ENCODE measurements around the gene ARID1A.
"Not testable (repeated sequence)": the region's sequence is repeated elsewhere in the genome, so short reads cannot be mapped to it uniquely, and the experiment has no call there.

Gene ARID1A

GRCh38 chr1:26697978-26698849 is 2.4 kb downstream of the ARID1A start:
- peak; percentile 33 for DNase-seq

GRCh38 chr1:26700711-26701110 is 4.9 kb downstream of the ARID1A start:
- DNase-seq = no peak

DNA sequence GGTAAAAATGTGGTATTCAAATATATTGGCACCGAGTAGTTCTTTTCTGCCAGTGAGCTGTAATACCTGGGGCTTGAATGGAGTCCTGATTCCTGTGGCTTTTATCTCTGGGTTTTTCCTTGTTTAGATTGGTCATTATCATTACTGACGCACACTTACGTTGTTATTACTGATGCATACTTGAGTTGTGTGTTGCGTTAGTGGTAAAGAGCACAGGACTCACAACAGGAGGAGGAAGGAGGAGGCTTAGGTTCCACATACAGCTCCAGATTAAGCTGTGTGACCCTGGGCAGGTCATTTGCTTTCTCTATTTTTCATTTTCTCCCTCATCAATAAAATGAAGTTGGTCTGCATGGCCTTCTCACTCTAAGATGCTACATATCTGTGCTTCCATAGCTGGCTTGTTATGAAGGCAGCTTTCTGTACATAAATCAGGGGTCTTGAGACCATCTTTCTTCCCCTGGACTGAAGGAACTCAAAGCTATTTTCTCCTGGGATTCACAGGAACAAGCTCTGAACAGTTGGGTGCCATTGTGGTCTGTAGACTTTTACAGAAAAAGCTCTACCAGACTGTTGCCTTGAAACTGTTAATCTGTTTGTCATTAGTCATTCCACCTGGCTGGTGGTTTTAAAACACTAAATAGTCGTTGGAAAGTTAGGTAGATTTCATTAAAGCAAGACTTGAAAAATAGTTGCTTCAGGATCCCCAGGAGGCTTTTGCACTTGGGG is 5.6 kb downstream of the ARID1A start:
- DNase-seq = no peak

DNA sequence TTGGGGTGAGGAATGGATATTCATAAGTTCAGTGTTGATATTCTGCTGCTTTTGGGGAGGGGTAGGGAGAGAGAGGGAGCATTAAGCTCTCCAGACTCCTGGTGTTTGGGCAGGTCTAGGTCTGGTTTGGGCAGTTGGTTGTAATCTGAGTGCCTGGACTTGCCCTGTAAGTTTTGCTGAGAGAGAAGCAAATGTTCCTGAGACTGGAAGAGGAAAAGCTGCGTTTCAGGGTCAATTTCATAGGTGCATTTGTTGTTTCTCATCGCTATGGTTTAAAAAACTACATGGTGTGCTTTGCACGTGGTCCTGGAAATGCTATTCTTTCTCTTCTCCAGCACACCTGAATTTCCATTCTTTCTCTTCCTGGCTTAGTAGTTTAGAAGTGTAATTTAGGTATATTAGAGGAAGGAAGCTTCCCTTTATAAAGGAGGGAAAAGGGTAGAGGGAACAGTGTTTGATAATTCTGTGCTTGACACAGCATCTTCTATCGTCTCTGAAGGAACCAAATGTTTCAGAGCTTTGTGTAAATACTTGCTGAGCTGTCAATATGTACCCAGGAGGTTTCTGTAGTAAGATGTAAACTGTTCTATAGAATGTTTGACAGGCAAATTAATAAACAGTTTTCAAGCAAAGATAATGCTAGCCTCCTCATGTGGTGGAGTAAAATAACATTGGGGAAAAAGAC is 6.3 kb downstream of the ARID1A start:
- no peak for DNase-seq

DNA sequence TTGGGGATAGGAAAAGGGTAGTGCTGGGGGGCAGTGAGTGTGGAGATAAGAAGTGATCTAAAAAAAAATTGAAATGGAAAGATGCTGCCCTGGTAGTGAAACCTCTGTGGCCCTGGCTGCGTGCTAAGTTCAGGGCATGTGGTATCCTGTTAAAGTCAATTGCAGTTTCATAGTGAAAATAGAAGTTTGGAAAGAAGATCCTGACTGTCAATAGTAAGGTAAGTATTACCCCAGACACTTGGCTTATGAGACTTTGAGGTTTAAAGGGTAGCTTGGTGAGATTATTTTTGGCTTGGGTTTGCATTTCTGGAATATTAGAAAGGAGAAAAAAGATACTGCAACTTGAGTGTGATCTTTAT is 6.8 kb downstream of the ARID1A start:
- no peak for DNase-seq

DNA sequence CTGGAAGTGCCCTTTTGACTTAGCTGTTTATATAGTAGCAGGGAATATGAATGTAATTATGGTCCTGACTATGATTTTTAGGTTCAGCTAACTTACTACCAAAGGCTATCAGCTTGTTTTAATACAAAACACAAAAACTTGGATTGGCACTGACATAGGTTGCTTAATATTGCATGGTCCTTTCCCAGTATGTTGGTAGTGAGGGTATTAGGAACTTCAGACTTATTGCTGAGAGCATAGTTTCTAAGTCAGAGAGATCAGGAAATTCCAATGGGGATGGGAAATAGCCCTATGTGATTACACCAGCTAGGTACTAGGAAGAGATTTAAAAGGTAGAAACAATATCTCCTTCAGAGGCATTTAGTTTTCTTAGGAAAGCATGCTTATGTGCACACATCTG is 7.7 kb downstream of the ARID1A start:
- DNase-seq = no peak

DNA sequence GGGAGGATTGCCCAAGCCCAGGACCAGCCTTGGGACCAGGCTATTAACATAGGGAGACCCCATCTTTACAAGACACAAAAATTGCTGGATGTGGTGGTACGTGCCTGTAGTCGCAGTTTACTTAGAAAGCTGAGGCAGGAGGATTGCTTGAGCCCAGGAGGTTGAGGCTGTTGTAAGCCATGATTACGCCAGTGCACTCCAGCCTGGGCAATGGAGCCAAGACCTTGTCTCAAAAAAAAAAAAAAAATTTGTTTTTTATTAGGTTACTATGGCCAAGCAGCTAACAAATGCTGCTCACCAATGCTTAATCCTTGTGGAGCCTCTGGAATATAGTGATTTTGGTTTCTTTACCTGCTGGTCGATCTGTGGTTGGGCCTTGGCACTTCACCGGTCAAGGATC is 8.8 kb downstream of the ARID1A start:
- no peak for DNase-seq

DNA sequence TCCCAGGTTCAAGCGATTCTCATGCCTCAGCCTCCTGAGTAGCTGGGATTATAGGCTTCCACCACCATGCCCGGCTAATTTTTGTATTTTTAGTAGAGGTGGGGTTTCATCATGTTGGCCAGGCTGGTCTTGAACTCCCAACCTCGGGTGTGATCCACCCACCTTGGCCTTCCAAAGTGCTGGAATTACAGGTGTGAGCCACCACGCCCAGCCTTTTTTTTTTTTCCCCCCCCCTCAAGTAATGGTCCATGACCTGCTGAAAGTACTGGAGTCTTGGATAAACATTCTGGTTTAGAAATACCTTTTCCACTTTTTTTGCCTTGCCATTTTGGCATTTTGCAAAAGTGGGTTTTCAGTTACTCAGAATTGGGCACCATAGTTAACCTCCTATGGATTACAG is 9.4 kb downstream of the ARID1A start:
- DNase-seq = not testable (repeated sequence)

DNA sequence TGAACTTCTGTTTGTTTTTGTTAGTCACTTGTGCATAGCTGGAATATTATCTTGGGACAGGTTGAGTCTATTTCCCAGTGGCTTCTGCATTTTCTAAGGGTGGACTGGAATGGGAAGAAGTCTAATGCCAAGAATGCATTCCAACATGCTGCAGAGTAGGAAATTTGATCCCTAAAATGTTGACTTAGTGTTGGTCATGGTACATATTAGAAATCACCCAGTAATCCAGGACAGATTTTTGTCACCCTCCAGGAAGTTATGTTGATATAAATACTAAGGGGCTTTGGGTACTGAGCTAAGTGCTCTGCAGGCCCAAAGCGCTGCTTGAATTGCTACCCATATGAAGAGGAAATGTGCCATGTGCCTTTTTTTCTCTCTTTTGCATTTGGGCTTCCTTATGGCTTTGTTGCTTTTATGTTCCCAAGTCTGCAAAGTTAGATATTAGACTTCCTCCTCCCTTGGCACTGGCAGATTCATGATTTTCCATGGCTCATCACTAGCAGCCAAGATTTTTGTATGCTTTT is 10.0 kb downstream of the ARID1A start:
- no peak for DNase-seq

- DNase-seq = no peak
Observed at GRCh38 chr1:26706315-26706714, 10.5 kb downstream of the ARID1A start.

DNA sequence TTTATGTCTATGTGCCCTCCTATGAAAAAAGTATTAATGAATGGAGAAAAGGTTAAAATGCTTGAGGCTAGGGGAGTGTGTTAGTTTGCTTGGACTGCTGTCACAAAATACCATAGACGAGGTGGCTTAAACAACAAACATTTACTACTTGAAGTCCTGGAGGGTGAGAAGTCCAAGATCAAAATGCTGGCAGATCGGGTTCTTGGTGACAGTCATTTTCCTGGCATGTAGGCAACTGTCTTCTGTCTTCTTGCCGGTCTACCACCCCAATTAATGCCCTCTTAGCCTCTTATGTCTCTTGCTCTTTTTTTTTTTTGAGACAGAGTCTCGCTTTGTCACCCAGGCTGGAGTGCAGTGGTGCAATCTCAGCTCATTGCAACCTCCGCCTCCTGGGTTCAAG is 15.0 kb downstream of the ARID1A start:
- DNase-seq = no peak

- DNase-seq = no peak
Observed at GRCh38 chr1:26711777-26712176, 16.0 kb downstream of the ARID1A start.

DNA sequence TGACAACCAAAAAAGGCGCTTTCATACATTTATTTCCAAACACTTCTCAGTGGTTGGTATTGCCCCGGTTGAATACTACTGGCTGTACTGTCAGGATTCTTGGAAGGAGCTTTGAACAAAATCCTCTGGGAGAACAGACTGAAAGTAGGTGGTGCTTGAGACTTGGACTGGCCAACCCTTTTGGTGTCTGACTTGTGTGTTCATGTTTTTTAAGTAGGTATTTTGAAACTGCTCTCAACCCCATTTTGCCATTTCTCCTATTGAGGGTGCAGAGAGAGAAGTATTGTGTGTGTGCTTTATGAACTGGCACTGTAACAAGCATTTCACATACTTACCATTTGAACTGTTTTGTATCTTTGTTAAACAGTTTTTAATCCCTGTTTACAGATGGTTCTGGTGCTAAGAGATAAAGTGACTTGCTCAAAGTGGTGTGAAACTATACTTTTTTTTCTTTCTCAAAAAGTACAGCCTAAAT is 21.2 kb downstream of the ARID1A start:
- DNase-seq = no peak

GRCh38 chr1:26719205-26719604 is 23.4 kb downstream of the ARID1A start:
- no peak for DNase-seq

GRCh38 chr1:26721669-26722355 is 26.0 kb downstream of the ARID1A start:
- DNase-seq = no peak

DNA sequence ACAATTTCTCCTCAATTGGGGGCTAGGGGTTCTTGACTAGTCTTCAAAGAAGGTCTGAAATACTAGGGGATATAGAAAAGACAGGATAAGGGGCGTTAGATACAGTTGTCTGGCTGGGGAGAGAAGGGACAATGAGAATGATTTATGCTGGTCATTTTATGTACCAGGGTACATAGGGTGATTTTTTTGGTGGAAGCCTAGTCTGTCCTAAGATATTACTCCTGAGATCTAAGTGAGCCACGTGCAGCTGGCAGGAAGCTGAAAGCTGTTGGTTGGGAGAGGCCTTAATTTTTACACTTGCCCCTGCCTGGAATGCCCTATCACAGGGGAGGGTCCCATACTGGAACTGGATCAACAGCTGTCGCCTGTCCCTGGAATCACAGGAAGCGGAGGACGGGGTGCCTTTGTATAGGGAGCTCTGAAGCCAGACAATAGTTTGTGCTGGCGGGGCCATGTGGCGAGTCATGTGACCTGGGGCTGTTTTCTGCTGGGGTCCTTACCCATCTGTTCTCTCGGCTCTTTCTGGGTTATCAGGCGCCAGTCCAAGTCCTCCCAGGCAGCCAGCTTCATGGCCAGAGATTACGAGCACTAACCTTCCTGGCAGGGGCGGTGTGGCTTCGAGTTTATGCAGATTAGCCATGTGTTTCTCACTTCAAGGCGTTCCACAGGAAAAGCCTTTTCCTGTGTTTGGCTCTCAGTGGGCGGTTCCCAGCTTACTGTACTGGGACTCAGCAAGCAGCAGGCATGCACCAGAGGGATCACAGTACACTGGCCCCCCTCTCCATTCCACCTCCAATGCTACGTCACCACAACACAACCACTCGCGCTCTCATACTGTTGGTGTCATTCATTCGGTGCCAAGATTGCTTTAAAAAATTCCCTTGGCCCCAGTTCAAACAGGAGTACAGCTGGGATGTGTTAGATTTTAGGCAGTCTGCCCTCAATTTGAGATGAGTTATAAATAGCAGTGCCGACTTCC is 27.5 kb downstream of the ARID1A start:
- DNase-seq = no peak

- DNase-seq = no peak
Observed at GRCh38 chr1:26724118-26724517, 28.3 kb downstream of the ARID1A start.

- DNase-seq = no peak
Observed at GRCh38 chr1:26724926-26725325, 29.1 kb downstream of the ARID1A start.

- DNase-seq = not testable (repeated sequence)
Observed at GRCh38 chr1:26725904-26726303, 30.1 kb downstream of the ARID1A start.

GRCh38 chr1:26726784-26727183 is 31.0 kb downstream of the ARID1A start:
- no peak for DNase-seq

DNA sequence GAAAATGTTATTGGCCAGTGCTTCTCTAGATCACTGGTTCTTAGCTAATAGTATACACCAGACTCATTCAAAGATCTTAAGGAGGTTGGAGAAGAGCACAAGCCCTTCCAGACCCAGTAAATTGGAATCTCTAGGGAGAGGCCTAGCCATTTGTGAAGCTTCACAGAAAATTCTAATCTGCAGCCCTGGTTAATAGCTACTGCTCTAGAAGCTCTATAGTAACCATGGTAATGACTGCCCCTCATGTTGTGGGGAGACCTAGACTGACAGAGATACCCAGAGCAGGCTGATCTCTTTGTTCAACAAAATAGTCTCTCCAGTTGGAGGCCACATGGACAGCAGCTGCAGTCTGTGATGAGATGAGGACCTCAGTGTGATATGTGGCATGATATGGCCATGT is 31.7 kb downstream of the ARID1A start:
- no peak for DNase-seq

DNA sequence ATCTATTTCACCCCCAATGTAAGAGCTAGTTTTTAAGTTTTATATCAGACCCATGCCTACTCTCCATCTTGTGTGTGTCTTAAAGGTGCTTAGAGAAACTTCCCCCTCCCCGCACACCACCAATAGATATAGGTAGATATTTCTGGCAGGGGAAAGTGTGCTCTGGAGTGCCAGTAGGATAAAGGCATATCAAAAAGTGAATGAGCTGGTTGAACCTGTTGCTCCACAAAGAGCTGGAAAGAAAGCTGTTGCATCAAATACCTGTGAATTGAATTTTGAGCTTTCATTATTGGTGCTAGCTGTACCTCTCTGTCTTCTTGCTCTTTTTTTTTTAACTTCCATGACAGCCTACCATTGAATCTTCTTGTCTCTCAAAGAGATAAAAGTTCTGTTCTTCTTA is 32.8 kb downstream of the ARID1A start:
- DNase-seq = no peak
